HepG2 (cell line): ENCODE results near the gene KLHL36. TPM values are rescaled to one million over a fixed set of nuclear protein-coding genes. Genes with fewer than 3 reads are reported as not detected.

Source experiments
- BRD4 ChIP-seq: sonication (generic); formaldehyde crosslinking; IDR thresholded peaks from 2 replicates; pipeline ENCODE4 v1.4.0; 2020; ENCODE audit warnings: missing genetic modification reagents
- CHD2 ChIP-seq: IDR thresholded peaks from 2 replicates; pipeline ENCODE4 v1.6.1; 2011; ENCODE audit warnings: low read depth, low read length, improper control_type of control experiment
- DNMT1 ChIP-seq: sonication (generic); formaldehyde crosslinking; IDR thresholded peaks from 2 replicates; pipeline ENCODE4 v1.5.1; 2020; ENCODE audit warnings: mild to moderate bottlenecking, missing genetic modification reagents
- DR1 ChIP-seq: sonication (generic); formaldehyde crosslinking; IDR thresholded peaks from 2 replicates; pipeline ENCODE4 v1.8.0; 2021; ENCODE audit warnings: mild to moderate bottlenecking, missing genetic modification reagents, inconsistent platforms
- JUNB ChIP-seq: sonication (generic); formaldehyde crosslinking; IDR thresholded peaks from 2 replicates; pipeline ENCODE4 v1.8.0; 2022; ENCODE audit warnings: missing genetic modification reagents, mild to moderate bottlenecking, borderline replicate concordance
- KDM2A ChIP-seq: sonication (generic); formaldehyde crosslinking; IDR thresholded peaks from 2 replicates; pipeline ENCODE4 v1.4.0; 2020; ENCODE audit warnings: low read depth, missing genetic modification reagents, borderline replicate concordance
- KLF11 ChIP-seq: IDR thresholded peaks from 2 replicates; pipeline ENCODE4 v1.6.1; 2016; ENCODE audit warnings: missing compliant biosample characterization
- NCOA2 ChIP-seq: sonication (generic); formaldehyde crosslinking; IDR thresholded peaks from 2 replicates; pipeline ENCODE4 v1.8.0; 2022; ENCODE audit warnings: inconsistent platforms
- PHF21A ChIP-seq: sonication (generic); formaldehyde crosslinking; IDR thresholded peaks from 2 replicates; pipeline ENCODE4 v1.5.0; 2020; ENCODE audit warnings: mild to moderate bottlenecking, missing genetic modification reagents
- PPARG ChIP-seq: conservative IDR thresholded peaks from 2 replicates; pipeline ENCODE4 v1.6.1; 2016; ENCODE audit warnings: missing biosample characterization, missing genetic modification reagents
- SMAD1 ChIP-seq: sonication (generic); formaldehyde crosslinking; IDR thresholded peaks from 2 replicates; pipeline ENCODE4 v1.4.0; 2020; ENCODE audit warnings: missing genetic modification reagents, low read depth, mild to moderate bottlenecking, borderline replicate concordance
- SOX13 ChIP-seq, 3 experiments: fragments of 450-650 bp in 1 of 3; sonication (generic) in 1 of 3; formaldehyde crosslinking in 1 of 3; IDR thresholded peaks in 2 of 3; conservative IDR thresholded peaks in 1 of 3; 2 replicates each; pipeline versions ENCODE4 v1.5.0 to v1.6.1; 2016 to 2020; ENCODE audit warnings: antibody characterized with exemption in 1 of 3, mild to moderate bottlenecking in 1 of 3, missing compliant biosample characterization in 1 of 3, missing genetic modification reagents in 1 of 3, moderate library complexity in 1 of 3
- TMF1 ChIP-seq: sonication (generic); formaldehyde crosslinking; IDR thresholded peaks from 2 replicates; pipeline ENCODE4 v1.8.1; 2022; ENCODE audit warnings: low read depth, missing genetic modification reagents
- UBTF ChIP-seq: sonication (generic); formaldehyde crosslinking; IDR thresholded peaks from 2 replicates; pipeline ENCODE4 v1.4.0; 2020; ENCODE audit warnings: mild to moderate bottlenecking, missing genetic modification reagents
- ZNF207 ChIP-seq: fragments of 450-650 bp; IDR thresholded peaks from 2 replicates; pipeline ENCODE4 v1.6.1; 2016; ENCODE audit warnings: antibody characterized with exemption, borderline replicate concordance
- ZNF317 ChIP-seq: sonication (generic); formaldehyde crosslinking; IDR thresholded peaks from 2 replicates; pipeline ENCODE4 v1.5.0; 2020; ENCODE audit warnings: mild to moderate bottlenecking, missing genetic modification reagents
- ZSCAN22 ChIP-seq: sonication (generic); formaldehyde crosslinking; IDR thresholded peaks from 2 replicates; pipeline ENCODE4 v1.4.0; 2020; ENCODE audit warnings: mild to moderate bottlenecking, missing genetic modification reagents
- polyA plus RNA-seq, 8 experiments: library from polyadenylated mRNA; depleted of rRNA in 3 of 8; stranded (reverse) in 7 of 8; unstranded in 1 of 8; fragments of >200 nt; fragmentation: Illumina TruSeq in 4 of 8; extraction: Trizol in 4 of 8; gene quantifications; 2 replicates each; pipeline versions ENCODE4 v1.2.1 to v1.2.3, GENCODE V29; 2011 to 2016; ENCODE audit warnings: low read depth in 4 of 8, missing spikeins in 1 of 8, mixed read lengths in 1 of 8; ENCODE audit not compliant: insufficient read depth in 1 of 8
- total RNA-seq, 5 experiments: library from RNA; depleted of rRNA; stranded (reverse); fragments of >200 nt; fragmentation: Illumina TruSeq; extraction: Trizol; gene quantifications; 2 replicates each; pipeline ENCODE4 v1.2.3, GENCODE V29; 2016; ENCODE audit warnings: low read depth in 1 of 5
- TF ChIP-seq, protein P1 (sequence below): IDR thresholded peaks from 2 replicates; pipeline ENCODE4 v1.6.1; 2016; ENCODE audit warnings: low read depth, control low read depth
- TF ChIP-seq, protein P2 (sequence below): sonication (generic); formaldehyde crosslinking; IDR thresholded peaks from 2 replicates; pipeline ENCODE4 v1.4.0; 2020; ENCODE audit warnings: mild to moderate bottlenecking, missing genetic modification reagents
- TF ChIP-seq, protein P3 (sequence below): IDR thresholded peaks from 2 replicates; pipeline ENCODE4 v1.4.0; 2020; ENCODE audit warnings: mild to moderate bottlenecking, missing genetic modification reagents

The KLHL36 gene
- total and polyA plus RNA-seq, 2 of the 13 experiments (the other 11 are each of a cell fraction or from before 2014, with no cell fraction given), result 24.3 to 26.0 TPM

DNA sequence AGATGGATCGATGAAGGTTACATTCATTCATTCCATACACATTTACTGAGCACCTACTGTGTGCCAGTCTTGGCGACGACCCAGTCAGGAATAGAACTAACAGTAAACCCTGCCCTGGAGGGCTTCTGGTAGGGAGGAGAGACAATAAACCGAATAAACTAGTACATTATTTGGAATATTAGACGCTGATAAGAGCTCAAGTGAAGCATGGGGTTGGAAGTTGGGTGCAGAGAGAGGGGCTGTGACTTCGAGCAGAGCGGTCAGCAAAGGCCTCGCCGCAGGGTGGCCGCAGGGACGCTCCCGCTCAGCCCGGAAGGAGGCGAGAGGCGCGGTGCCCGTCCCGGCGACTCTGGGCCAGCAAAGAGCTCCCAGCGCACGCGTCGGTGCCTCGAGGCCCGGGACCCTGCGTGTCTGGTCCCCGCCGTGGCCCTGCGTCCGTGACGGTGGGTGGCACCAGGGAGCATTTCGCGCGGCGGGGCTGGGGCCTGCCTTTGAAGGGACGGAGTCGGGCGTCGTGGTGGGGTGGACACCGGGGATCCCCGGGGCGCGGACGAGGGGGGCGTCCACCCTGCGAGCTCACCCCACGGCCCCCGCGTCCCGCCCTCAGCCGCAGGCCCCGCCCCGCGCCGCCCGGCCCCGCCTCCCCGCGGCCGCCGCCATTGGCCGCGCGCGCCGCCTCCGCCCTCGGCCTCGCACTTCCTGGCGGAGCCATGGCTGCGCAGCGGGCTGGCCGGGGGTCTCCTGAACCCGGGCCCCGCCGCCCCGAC lies at the start of gene KLHL36 (continued):
- TF ChIP-seq DNMT1 (CRISPR knock-in tag) (peak; percentile 74; the same call in 1 of the 2 replicates), KLF11 (no peak), TMF1 (CRISPR knock-in tag) (peak; percentile 81; the same call in 1 of the 2 replicates), ZNF317 (CRISPR knock-in tag) (no peak), CHD2 (no peak), KDM2A (peak; percentile 64), ZSCAN22 (CRISPR knock-in tag) (peak; percentile 95), JUNB (peak; percentile 54), PPARG (no peak), DR1 (CRISPR knock-in tag) (no peak), PHF21A (CRISPR knock-in tag) (no peak), SMAD1 (CRISPR knock-in tag) (no peak), UBTF (CRISPR knock-in tag) (peak; percentile 65), ZNF207 (no peak), BRD4 (CRISPR knock-in tag) (0 out of 2 replicates have a peak, but pooled peaks have one; percentile 55), SOX13 (IDR thresholded peaks at IDR 0.05) (no peak), SOX13 (CRISPR knock-in tag; conservative IDR thresholded peaks at IDR 0.05 in 1 of 2, IDR thresholded peaks at IDR 0.05 in 1 of 2) (no peak), NCOA2 (peak; percentile 30; the same call in 1 of the 2 replicates)
- TF ChIP-seq, protein P1, sequence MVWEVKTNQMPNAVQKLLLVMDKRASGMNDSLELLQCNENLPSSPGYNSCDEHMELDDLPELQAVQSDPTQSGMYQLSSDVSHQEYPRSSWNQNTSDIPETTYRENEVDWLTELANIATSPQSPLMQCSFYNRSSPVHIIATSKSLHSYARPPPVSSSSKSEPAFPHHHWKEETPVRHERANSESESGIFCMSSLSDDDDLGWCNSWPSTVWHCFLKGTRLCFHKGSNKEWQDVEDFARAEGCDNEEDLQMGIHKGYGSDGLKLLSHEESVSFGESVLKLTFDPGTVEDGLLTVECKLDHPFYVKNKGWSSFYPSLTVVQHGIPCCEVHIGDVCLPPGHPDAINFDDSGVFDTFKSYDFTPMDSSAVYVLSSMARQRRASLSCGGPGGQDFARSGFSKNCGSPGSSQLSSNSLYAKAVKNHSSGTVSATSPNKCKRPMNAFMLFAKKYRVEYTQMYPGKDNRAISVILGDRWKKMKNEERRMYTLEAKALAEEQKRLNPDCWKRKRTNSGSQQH (CRISPR knock-in tag), result no peak
- TF ChIP-seq, protein P2, sequence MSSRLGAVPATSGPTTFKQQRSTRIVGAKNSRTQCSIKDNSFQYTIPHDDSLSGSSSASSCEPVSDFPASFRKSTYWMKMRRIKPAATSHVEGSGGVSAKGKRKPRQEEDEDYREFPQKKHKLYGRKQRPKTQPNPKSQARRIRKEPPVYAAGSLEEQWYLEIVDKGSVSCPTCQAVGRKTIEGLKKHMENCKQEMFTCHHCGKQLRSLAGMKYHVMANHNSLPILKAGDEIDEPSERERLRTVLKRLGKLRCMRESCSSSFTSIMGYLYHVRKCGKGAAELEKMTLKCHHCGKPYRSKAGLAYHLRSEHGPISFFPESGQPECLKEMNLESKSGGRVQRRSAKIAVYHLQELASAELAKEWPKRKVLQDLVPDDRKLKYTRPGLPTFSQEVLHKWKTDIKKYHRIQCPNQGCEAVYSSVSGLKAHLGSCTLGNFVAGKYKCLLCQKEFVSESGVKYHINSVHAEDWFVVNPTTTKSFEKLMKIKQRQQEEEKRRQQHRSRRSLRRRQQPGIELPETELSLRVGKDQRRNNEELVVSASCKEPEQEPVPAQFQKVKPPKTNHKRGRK (CRISPR knock-in tag), result no peak
- TF ChIP-seq, protein P3, sequence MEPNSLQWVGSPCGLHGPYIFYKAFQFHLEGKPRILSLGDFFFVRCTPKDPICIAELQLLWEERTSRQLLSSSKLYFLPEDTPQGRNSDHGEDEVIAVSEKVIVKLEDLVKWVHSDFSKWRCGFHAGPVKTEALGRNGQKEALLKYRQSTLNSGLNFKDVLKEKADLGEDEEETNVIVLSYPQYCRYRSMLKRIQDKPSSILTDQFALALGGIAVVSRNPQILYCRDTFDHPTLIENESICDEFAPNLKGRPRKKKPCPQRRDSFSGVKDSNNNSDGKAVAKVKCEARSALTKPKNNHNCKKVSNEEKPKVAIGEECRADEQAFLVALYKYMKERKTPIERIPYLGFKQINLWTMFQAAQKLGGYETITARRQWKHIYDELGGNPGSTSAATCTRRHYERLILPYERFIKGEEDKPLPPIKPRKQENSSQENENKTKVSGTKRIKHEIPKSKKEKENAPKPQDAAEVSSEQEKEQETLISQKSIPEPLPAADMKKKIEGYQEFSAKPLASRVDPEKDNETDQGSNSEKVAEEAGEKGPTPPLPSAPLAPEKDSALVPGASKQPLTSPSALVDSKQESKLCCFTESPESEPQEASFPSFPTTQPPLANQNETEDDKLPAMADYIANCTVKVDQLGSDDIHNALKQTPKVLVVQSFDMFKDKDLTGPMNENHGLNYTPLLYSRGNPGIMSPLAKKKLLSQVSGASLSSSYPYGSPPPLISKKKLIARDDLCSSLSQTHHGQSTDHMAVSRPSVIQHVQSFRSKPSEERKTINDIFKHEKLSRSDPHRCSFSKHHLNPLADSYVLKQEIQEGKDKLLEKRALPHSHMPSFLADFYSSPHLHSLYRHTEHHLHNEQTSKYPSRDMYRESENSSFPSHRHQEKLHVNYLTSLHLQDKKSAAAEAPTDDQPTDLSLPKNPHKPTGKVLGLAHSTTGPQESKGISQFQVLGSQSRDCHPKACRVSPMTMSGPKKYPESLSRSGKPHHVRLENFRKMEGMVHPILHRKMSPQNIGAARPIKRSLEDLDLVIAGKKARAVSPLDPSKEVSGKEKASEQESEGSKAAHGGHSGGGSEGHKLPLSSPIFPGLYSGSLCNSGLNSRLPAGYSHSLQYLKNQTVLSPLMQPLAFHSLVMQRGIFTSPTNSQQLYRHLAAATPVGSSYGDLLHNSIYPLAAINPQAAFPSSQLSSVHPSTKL (CRISPR knock-in tag), result no peak; the same call in 1 of the 2 replicates
